GM18861 (cell line): ENCODE measurements around the gene KIF26B.

Experiments
- ATAC-seq: cut with Tn5 transposase; IDR thresholded peaks from one replicate; pipeline ENCODE4 v1.9.1; 2021; ENCODE audit not compliant: unreplicated experiment

The KIF26B gene

GRCh38 chr1:245207056-245207638, 52.4 kb downstream of the KIF26B start:
- ATAC-seq: no peak

GRCh38 chr1:245207801-245208200, 53.0 kb downstream of the KIF26B start:
- no peak for ATAC-seq

GRCh38 chr1:245209658-245210435, 55.1 kb downstream of the KIF26B start:
- no peak for ATAC-seq

- no peak for ATAC-seq
Measured at GRCh38 chr1:245211035-245211749, 56.4 kb downstream of the KIF26B start.

GRCh38 chr1:245211761-245212160, 57.0 kb downstream of the KIF26B start:
- no peak for ATAC-seq

- ATAC-seq: no peak
Measured at GRCh38 chr1:245212221-245212710, 57.5 kb downstream of the KIF26B start.

GRCh38 chr1:245213066-245213831, 58.5 kb downstream of the KIF26B start:
- ATAC-seq: no peak

GRCh38 chr1:245215071-245215470, 60.3 kb downstream of the KIF26B start:
- no peak for ATAC-seq

GRCh38 chr1:245216366-245217115, 61.8 kb downstream of the KIF26B start:
- no peak for ATAC-seq

GRCh38 chr1:245217853-245218608, 63.2 kb downstream of the KIF26B start:
- no peak for ATAC-seq

GRCh38 chr1:245220381-245220985, 65.7 kb downstream of the KIF26B start:
- no peak for ATAC-seq

- ATAC-seq: no peak
Measured at GRCh38 chr1:245221805-245222204, 67.0 kb downstream of the KIF26B start.

GRCh38 chr1:245222931-245223595, 68.3 kb downstream of the KIF26B start:
- no peak for ATAC-seq

GRCh38 chr1:245225322-245226202, 70.8 kb downstream of the KIF26B start:
- no peak for ATAC-seq

- ATAC-seq: no peak
Measured at GRCh38 chr1:245226203-245226499, 71.4 kb downstream of the KIF26B start.

GRCh38 chr1:245229051-245229450, 74.3 kb downstream of the KIF26B start:
- no peak for ATAC-seq

- ATAC-seq: no peak
Measured at GRCh38 chr1:245232931-245233330, 78.1 kb downstream of the KIF26B start.
